Activated CD8-positive, alpha-beta memory T cell treated with anti-CD3 and anti-CD28 coated beads, Interleukin-2, amount 50 U/mL, for 48 hours (primary cell): Measurements from ENCODE around the gene DLG2.

Experiments
- DNase-seq: peaks from one replicate; pipeline ENCODE4 v3.0.0-alpha.2; 2020

Gene DLG2

DNA sequence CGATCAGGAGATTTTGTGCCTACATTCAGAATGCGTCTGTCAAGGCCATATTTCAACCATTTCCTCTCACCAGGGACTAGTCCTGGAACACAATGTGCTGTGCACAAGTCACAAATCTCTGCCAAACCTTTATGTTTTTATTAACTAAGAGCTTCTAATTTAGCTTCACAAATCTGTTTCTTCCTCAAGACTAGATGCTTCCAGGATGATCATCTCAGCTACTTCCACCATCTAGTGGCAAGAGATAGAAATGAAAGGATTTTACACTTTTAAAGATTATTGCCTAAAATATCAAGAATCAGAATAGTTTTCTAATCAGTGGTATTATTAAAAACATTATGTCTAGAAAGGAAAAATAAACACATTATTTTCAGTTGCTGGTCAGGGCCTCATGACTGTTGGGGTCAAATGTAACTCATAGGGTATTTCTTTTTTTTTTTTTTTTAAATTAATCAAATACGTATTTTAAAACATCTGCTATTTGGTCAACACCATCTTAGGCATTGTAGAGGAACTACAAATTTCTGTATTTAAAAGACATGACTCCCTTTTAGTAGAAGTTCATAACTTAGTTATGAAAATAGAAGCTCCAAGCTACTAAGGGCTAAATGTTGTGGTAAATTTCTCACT is 1102.6 kb downstream of the DLG2 start:
- no peak for DNase-seq

DNA sequence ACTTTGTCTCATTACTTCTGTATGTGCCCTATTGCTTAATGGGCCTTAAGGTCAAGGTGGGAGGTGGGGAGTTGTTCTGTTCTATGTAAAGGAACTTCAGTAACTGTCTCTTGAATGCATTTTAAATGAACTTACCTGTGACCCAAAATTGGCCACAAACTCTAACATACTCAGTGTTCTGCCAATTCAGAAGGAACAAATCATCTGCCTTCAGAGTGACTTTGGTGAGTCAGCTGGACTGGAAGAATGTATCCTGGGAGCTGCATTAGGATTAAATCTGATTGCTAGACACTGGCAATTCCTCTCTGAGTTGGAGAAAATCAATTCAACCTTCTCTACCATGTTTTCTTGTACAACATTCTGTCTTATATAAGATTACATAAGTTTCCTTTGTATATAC is 1104.8 kb downstream of the DLG2 start:
- DNase-seq, result no peak

DNA sequence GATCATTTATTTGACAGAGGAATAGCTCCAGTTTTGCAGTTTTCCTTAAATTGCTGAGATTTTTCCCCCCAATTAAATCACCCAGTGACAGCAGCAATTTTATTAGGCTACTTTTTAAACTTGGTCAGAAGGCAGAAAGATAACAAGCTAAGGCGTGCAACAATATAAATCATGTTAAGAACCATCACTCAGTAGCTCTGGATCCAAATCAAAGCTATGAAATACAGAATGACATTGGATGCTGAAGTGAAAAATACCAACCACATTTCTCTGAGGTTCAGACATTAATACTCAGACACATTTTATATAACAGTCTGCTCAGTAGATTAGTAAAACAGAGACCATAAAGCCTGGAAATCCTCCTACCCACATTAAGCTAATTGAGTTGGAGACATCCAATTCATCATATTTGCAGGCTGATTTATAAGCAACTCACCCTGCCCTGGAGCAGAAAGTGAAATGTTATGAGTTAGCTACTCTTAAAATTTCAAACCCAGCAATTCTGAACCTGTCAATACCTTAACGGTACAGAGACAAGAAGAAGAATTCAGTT is 1108.4 kb downstream of the DLG2 start:
- no peak for DNase-seq

DNA sequence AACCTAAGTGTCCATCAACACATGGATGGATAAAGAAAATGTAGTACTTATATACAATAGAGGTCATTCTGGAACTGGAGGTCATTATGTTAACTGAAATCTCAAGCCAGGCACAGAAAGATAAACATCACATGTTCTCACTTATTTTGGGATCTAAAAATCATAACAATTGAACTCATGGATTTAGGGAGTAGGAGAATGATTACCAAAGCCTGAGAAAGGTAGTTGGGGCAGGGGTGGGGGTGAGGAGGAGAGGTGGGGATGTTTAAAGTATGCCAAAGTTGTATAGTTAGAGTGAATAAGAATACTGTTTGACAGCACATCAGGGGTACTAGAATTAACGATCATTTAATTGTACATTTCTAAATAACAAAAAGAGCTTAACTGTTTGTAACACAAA is 1112.7 kb downstream of the DLG2 start:
- DNase-seq, result no peak

DNA sequence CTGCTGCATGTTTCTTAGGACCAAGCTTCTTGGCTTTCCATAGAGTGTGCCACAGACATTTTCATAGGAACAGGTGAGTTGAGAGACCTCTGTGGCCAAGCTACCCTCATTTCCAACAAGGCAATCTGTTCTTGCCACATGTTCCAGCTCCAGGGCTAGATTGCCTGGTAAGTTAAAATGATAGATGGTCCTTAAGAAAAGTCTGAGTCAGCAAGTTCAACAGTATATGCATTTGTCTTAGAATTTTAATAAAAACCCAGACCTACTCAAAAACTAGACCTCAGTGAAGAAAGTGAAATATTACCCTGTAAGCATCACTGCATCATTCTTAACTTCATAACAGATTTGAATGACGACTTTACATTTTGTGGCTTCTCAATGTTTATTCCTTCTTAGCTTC is 1123.6 kb downstream of the DLG2 start:
- no peak for DNase-seq

DNA sequence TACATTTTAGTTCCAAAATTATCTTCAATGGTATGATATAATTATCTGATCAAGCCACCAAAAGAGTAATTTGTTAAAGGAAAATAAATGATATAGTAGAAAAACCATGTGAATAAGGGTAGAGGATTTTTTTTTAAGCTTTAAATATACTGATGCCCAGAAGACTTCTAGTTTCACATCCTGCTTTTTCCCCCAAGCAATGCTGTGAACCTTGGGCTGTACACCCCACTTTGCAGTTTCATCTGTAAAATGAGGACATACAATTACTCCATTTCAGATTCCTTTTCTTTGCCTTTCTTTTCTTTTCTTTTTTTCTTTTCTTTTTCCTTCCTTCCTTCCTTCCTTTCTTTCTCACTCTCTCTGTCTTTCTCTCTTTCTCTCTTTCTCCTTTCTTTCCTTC is 1125.4 kb downstream of the DLG2 start:
- no peak for DNase-seq

DNA sequence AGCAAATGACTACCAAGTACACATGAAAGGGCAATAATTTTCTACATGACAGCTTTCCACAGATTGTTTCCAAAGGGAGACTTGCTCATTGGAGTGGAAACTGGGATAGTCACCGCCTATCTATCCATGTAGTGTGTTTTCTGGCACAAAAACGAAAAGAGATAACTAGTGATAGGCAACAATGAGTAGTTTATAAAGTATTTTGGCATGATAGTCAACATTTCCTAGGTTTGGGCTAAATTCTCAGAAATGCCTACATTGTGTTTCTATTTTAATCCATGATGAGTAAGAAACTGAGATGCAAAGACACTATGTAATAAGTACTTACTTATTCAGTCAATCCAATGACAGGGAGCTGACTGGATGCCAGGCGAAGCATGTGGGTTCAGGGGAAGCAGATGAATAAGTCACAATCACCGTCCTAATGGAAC is 1129.1 kb downstream of the DLG2 start:
- no peak for DNase-seq

DNA sequence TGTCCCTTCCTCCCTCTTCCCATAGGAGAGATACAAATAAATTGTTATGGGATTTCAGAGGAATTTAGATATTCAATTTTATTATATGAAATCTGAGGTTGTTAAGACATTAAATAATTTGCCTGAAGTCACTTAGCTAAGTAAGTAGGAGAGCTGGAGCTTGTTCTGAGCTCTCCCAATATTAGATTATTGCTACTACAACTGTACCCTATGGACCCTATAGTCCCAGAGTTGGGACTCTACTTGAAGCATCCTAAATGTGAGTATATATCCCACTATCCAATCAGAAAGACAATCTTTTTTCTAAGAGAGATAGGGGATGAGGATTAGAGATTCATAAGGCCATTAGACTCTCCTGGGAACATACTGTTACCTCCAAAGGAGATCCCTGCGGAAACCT is 1130.0 kb downstream of the DLG2 start:
- DNase-seq, result no peak

DNA sequence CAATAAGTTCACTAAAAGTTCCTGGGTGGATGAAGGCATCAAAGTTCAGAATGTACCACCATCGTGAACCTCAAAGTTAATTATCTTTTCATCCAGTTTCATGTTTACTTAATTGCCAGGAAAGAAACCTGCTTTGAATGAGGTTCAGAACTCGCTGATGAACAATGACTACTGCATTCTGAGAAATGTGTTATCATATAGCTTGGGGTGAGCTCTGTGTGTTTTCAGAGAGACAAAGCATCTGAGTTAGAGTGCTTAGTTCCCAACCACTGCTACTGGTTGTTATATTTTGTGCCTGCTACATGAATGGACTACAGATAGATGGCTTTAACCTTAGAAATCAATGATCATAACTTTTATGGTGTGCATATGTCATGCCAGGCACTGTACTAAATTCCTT is 1131.0 kb downstream of the DLG2 start:
- no peak for DNase-seq

DNA sequence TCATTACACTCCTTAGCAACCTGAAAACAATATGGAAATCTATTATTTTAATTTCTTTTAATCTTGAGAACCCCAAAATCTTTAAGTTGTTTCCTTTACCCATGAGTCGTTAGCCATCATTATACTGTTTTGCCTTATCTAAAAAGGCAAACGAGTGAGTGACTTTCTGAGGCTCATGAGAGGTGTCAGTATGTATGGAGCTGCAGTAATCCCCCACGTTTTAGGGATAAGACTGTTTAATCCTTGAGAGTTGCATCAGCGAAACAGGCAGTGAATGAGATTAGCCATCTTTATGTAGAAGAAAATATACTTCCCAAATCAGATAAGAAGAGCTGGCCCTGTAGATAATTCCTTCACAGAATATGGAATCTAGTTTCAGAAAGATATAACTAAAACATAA is 1147.0 kb downstream of the DLG2 start:
- no peak for DNase-seq

DNA sequence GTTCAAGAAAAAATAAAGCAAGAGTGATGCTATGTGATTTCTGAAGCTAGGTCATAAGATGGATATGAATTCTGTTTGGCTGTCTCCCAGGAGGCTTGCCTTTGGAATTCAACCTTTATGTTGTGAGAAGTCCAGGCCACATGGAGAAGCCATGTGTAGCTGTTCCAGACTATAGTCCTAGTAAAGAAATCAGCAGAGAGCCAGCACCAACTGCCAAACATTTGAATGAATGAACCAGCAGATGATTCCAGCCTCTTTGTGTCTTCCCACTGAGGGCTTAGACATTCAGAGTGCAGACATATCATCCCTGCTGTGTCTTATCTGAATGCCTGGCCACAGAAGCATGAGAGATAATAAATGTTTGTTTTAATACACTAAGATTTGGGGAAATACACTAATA is 1150.6 kb downstream of the DLG2 start:
- DNase-seq, result no peak

DNA sequence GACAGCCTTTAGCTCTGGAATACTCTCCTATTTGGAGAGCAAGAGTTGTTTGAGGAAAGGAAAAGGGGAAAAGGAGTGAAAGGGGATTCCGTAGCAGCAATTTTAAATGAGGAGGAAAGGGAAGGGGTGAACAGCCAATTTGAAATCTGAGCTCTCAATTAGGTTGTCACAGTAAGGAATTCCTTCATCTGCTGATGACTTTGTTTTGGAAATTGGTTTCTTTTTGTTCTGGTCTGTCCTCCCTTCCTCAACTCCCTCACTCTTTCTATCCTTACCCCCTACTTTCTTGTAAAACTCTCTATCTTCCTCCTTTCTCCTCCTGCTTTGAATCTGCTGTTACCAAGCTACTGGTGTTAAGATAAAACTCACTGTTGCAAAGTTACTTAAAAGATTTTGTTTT is 1155.6 kb downstream of the DLG2 start:
- DNase-seq, result no peak

DNA sequence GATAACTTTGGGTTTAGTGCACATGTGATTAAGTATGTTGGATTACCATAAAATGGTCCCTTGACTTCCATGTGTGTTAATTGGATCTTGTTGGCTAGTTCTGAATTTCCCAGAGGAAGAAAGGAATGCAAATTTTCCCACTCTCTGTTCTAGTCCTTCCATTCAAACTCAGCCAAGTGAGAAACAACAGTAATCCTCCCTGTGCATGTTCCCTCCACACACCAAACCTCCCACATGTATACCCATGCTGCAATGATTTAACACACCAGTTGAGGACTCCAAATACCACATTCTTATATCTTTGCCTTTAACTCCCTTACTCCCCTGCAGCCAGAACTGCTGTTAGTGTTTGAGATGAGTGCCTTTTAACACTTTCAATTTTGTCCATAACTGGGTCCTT is 1158.9 kb downstream of the DLG2 start:
- no peak for DNase-seq

DNA sequence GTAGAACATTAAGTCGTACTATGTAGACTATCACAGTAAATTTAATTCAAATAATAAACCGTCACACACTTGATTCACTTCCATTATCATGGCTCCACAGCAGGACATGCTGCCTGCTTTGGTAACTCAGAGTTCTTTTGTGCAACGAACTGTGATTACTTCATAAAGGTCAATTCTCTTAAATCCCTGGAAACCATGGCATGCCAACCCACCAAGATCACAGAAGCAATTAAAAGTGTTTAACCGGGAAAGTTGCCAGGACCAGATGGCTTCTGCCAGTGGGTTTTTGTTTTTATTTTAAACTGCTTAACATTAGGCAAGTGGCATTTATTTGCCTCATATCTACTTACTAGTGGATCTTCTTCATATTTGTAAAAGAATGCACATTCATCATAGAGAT is 1162.1 kb downstream of the DLG2 start:
- DNase-seq, result no peak

DNA sequence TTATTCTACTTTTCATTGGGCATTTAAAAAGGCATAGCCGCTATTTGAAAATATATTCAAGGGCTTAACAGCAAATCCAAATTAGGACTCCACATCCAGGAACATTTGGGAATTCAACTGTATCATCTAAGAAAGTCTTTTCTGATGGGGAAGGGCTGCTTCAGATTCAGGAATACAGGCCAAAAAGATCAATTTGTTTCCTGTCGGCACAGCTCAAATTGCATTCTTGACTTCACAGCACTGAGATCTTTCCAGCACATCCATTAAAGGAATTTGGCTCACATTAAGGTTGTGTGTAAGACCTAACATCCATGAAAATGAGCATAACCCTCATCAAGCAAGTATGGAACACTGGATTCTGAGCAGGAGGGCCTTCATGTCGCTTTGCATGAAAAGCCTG is 1171.5 kb downstream of the DLG2 start:
- DNase-seq, result no peak

DNA sequence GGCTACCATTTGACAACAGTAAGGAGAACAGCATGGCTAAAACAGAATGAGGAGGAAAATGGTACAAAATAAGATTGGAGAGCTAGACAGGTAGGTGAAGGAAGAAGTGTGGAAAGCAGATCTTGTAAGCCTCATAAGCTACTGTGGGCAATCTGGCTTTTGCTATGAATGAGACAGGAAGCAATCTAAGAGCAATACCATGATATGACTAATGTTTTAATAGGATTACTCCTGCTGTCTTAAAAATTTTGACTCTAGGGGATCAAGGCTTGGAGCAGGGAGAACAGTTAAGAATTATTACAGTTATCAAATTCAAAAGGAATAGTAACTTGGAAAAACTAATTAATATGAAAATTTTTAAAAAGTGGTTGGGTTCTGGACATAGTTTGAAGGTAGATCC is 1174.9 kb downstream of the DLG2 start:
- DNase-seq, result no peak

DNA sequence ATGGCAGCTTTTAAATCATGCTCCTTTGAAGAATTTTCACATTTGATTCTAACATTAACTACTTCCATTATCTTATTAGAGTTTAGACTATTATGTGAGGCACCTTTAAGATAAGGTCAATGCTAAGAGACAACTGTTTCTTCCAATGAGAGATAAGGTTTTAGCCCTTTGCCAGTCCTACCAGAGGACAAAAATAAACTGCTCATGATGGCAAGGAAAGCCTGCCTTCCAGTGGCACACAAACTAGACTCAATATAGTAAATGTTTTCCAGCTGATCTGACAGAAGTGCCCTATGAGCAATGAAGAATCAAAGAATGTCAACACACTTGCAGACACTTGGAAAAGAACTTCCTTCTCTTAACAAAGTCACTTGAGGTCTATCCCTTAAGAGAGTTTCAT is 1188.6 kb downstream of the DLG2 start:
- no peak for DNase-seq

DNA sequence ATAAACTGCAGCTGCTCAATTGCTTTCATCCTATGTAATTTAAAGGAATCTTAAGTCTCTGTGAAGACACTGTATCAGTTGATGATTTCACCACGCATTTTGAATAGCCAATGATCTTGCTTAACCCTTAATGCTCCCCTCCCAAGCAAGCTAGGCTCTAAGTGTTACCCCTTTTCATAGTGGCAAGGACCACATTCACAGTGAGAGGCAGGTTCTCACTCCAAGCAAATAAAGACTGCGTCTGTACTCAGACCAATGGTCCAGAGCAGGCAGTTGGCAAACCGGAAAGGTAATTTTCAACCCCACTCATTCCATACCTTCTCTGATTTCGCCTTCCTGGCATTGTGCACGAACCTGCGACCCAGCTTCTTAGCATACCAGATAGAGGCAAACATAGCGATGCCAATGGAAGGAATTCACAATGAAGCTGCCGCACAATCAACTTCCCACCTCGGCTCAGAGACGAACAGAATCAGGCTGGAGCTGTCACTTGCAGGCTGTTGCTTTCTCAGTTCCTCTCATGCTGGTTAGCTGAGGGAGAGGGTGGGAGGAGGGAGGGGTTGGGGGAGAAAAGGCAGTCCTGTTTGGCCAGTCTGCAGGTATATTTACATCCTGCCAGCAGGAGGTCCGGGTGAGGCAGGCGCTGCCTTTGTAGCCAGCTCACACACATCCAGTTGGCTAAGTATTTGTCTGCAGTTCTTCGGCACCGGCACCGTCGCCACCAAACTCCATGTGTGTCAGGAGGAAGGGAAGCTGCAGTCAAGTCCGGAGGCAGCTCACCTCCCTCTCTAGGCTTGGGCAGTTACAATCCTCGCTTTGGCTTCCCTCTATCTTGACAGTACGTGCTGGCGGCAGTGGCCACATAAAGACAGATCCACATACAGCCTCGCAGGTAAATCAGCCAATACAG is 1189.8 kb downstream of the DLG2 start:
- DNase-seq, result no peak

DNA sequence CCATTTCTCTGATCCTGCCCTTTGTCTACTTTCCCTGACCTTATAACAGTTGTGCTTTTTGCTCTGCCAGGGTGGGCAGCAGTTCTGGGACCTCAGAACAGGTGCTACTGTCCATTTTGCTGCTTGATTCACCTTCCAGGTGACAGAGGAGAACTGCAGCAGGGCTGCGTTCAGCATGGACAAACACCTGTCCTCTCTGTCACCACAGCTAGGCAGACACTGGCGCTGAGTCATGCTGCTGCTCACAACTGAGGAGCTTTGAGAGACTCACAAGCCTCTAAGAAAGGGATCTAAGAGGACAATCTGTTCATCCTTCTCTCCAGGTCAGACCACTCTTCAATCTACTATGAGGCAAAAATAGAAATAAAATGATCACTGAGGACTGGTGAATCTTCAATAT is 1196.5 kb downstream of the DLG2 start:
- DNase-seq, result no peak

DNA sequence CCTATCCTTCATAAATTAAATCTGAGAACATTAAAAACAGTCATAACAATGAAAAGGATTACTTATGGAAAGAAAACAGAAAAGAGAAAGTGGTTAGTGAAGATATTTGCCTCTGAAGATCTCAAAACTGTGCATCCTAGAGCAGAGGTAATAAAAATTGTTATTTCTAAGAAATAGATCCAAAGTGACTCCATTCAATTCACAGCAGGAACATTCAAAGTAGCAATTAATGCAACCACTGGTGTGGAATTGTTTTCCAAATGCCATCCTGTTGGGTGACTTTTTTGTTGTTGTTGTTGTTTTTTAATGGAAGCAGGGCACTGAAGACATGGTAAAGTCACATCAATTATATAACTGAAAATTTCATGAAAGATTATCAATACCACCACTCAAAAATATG is 1201.5 kb downstream of the DLG2 start:
- no peak for DNase-seq

DNA sequence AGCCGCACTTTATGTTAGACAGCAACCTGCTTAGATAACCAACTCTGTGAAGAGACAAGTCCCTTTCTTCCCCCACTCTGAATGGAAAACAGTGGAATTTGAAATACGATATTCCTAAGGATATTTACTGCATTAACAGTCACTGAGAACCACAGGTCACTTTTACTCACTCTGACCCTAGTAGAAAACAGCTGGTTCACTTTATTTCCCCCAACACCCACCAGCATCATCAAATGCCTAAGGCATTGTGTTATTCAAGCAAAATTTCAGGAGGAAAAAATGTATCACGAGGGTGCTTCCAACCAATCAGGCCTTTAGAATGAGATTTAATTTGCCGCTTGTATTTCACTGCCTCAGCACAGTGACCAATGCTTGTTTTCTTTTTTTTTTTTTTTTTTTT is 1206.9 kb downstream of the DLG2 start:
- DNase-seq, result no peak

DNA sequence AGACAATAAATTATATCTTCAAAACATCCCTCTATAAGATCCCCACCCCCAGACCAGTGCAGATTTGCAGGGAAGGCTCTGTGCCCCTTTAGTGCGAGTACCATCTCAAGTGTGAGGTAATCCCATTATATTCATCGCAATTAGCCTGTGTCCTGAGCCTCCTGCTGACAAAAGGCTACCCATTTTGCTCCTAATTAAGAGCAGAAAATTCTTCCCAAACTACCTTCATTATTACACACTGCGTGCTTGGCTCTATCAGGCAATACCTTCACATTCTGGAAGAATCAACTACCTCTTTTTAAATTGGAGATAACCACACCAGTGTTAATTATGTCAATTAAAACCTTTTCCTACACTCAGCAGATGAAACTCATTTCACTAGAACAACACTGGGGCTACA is 1207.5 kb downstream of the DLG2 start:
- no peak for DNase-seq

DNA sequence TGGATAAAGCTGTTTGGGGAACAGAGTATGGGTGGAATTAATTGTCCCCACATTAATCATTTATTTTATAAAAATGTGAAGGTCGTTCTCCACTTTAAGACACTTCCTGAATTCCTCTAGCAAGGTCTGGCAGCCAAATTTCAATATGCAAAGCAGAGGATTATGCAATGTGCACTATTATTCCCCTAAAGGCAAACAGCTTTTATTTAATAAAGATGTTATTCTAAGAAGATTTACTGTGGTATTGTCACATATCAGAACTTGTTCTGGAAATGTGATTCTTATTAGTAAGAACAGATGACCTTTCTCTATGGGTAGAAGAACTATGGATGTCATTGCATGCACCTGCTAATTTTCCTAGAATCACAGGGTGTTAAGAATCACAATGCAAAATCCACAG is 1212.2 kb downstream of the DLG2 start:
- DNase-seq, result no peak

DNA sequence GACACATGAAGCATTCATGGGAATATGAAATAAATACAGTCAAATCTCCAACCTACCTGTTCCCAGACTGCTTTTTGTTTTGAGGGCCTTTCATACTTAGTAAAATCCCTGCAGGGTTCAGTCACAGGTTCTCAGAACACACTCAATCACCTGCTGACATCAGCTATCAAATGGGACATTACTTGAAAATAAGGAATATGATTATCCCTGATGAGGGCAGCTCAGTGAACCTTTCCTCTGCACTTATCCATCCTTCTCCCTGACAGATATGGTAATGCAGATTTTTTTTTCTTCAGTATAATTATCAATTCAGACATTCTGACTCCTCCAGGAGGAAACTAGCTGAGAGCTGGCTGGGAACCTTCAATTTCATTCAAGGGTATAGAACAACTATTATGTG is 1213.6 kb downstream of the DLG2 start:
- no peak for DNase-seq
